Activated CD8-positive, alpha-beta memory T cell treated with anti-CD3 and anti-CD28 coated beads for 4 hours (primary cell): ENCODE data around the gene MTLN.
"Not testable (repeated sequence)": the region's sequence is repeated elsewhere in the genome, so short reads cannot be mapped to it uniquely, and the experiment has no call there.

Experiments
- DNase-seq, 2 donors: peaks; one replicate each; pipeline ENCODE4 v3.0.0-alpha.2; 2020; ENCODE audit warnings: low read depth in 2 of 2

The MTLN gene, protein sequence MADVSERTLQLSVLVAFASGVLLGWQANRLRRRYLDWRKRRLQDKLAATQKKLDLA

GRCh38 chr2:110211938-110212858 is at the start of gene MTLN:
Gene MTLN, minus strand, starts transcription at chr2:110212547. Its CDS starts 22 bp downstream, at chr2:110212525.
- DNase-seq, result peak in 1 of 2 donors; percentile 43

DNA sequence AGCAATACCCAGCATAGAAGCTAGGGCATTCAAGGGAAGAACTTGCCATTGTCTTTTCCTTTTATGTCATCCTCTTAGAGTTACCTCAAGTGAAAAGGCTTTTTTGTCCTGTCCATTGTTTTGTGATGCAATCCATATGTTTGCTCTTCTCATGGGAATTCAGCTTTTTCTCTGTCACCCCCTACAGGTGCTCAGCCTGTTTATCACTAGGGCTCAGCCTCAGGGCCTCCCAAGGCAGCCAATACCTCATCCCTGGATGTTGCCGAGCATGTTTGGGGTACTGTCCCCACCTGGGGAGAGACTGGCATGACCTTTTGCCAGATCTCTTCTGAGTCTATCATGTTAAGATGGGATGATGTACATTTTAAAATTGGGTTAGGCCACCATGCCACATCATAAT is 49.6 kb upstream of the MTLN start:
- DNase-seq, result not testable (repeated sequence)

DNA sequence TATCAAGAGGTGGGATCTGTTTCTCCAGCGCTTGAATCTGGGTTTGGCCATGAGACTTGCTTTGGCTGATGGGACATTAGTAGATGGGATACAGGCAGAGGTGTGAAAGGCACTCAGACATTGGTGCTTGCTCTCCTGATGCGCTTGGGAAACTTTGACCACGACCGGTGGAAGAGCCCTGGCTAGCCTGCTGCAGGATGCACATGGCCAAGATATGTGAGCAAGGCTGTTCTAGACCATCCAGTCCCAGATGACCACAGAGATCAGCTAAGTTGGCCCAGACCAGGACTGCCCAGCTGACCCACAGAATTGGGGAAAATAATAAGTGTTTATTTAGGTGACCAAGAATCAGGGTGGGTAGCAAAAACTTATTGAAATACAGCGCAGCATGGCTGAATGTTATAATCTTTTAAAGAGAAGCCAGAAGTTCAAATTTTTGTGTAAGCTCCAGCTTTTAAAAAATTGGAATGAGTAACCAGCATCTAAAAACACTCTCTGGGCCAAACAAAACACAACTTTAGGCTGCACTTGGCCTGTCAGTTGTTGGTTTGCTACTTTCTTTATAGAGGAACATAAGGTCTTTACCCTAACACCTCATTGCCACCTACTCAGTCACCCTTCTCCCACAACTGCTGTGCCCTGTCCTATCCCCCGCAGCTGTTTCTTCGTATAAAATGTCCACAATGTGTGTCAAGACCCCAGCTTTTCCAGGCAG is 35.9 kb upstream of the MTLN start:
- not testable (repeated sequence) for DNase-seq

- not testable (repeated sequence) for DNase-seq
These were observed 33.4 kb upstream of the MTLN start for GRCh38 chr2:110245488-110246435.

GRCh38 chr2:110243283-110243682 is 30.9 kb upstream of the MTLN start:
- DNase-seq, result not testable (repeated sequence)

GRCh38 chr2:110234514-110234913 is 22.2 kb upstream of the MTLN start:
- DNase-seq, result not testable (repeated sequence)

- DNase-seq, result not testable (repeated sequence)
These were observed 17.5 kb upstream of the MTLN start for GRCh38 chr2:110229886-110230285.

GRCh38 chr2:110222626-110223025 is 10.3 kb upstream of the MTLN start:
- not testable (repeated sequence) for DNase-seq

DNA sequence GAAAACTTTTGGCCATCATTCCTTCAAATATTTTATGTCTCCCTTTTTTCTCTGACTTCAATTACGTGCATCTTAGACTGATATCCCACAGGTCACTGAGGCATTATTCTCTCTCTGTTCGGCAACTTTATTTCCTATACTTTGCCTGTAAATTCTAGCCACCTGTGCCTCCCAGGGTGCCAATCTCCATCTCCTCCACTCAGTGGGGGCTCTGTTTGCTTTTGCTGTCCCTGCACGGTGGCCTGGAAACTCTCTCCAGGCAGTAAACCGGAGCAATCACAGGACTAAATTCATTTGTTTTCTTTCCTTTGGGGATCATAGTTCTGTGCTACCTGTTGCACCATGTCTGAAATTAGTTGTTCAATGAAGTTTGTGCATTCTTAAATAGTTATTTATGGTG is 9.6 kb upstream of the MTLN start:
- no peak for DNase-seq

DNA sequence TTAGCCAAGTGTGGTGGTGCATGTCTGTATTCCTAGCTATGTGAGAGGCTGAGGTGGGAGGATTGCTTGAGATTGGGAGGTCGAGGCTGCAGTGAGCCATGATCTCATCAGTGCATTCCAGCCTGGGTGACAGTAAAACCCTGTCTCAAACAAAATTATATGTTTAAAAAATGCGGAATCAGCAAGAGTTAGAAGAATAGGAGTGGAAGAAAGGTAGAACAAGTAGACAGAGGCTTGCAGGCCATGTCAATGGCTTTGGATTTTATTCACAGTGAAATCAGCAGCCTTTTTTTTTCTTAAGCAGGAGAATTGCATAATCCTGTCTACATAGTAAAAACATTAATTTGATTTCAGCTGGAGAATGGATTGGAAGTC is 7.8 kb upstream of the MTLN start:
- DNase-seq, result no peak

- no peak for DNase-seq
These were observed 7.3 kb upstream of the MTLN start for GRCh38 chr2:110219496-110220189.

- not testable (repeated sequence) for DNase-seq
These were observed 6.5 kb upstream of the MTLN start for GRCh38 chr2:110218889-110219288.

DNA sequence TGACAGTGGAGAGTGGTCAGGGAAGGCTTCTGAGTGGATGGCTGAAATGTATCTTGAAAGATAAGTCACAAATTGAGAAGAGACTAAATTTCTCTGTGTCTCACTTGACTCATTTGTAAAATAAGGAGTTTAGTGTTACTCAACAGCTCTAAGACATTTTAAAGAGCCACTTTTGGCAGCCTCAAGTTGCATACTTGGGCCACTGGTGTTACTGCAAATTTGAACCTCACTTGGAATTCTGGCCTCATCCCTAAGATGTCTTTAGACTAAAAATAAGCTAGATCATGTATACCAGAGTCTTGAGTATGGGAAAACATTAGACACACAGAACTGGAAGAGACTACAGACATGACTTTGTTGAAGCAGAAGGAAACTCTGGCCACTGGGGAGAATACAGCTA is 4.5 kb upstream of the MTLN start:
- DNase-seq, result no peak

DNA sequence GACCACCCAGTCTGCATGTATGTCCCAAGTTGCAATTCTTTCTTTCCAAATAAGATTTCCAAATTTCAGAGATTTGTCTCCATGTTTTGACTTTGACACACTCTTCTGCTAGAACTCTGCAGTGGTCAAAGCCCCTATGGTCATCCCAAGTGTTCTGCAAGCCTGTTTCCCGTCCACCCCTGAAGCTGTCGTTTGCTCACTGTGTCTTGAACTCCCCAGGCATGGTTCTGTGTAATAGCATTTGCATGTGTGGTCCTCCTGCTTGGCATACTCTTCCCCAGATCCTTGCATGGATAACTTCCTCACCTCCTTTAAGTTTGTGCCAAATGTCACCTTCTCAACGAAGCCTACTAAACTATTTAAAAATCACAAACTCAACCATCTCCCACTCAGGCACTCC is 3.9 kb upstream of the MTLN start:
- no peak for DNase-seq

DNA sequence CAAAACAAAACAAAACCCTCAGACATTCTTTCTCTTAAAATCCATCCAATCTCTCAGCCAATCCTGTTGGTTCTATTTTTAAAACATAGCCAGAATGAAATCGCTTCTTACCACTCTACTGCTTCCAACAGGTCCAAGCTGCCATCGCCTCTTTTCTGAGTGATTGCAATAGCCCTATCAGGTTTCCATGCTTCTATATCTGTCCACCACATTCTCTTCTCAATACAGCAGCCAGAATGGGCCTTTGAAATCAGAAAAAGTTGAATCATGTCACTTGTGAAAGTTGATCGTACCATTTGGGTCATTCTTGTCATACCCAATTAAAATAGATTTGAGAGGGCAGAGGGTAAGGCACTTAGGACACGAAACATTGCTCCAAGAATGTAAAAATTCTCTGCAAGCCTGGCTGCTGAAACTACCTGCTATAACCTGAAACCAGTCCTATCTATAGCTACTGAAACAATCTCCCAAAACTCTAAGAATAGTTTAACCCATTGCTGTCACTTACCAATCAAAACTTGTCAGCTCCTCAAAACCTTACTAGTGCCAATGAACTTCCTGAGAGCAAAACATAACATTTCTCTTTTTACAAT is 3.3 kb upstream of the MTLN start:
- no peak for DNase-seq

DNA sequence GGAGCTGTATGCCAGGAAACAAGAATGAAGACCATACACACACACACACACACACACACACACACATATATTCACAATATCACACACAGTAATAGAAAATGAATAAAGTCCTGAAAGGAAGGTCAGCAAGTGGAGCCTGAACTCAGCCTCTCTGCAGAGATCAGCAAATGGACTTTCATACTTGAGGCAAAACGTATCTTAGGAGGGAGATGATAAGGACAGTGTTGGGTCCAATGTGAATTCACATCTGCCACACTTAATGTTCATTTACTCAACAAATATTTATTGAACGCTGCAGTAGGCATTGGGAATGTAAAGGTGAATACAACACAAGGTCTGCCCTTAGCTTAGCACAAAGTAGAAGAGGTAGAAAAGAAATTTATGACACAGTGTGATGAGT is 2.7 kb upstream of the MTLN start:
- DNase-seq, result no peak

GRCh38 chr2:110213522-110213921 is 1.2 kb upstream of the MTLN start:
- DNase-seq, result not testable (repeated sequence)

GRCh38 chr2:110205660-110206455 is 6.5 kb downstream of the MTLN start:
- DNase-seq, result no peak
